ENCODE data around the gene CCDC171.

DNA sequence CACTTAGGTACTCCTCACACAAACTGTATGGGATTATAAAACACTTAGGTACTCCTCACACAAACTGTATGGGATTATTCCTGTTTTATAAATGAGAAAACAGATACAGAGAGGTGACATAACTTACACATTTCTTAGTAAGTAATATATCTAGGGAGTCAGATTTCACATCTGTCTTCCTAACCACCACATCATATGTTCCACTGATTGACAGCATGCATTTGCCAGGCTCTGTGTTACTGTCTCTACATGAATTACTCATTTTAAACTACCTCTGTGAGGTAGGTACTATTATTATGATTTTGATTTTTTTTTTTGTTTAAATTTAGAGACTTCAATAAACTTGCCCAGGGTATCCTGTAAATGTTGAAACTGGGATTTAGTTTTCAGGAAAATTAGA is 232.7 kb downstream of the CCDC171 start:
- TF ChIP-seq EZH2 (IDR thresholded peaks at IDR 0.05; ENCODE audit: insufficient read depth, low read length), result no peak
- TF ChIP-seq, protein P1, sequence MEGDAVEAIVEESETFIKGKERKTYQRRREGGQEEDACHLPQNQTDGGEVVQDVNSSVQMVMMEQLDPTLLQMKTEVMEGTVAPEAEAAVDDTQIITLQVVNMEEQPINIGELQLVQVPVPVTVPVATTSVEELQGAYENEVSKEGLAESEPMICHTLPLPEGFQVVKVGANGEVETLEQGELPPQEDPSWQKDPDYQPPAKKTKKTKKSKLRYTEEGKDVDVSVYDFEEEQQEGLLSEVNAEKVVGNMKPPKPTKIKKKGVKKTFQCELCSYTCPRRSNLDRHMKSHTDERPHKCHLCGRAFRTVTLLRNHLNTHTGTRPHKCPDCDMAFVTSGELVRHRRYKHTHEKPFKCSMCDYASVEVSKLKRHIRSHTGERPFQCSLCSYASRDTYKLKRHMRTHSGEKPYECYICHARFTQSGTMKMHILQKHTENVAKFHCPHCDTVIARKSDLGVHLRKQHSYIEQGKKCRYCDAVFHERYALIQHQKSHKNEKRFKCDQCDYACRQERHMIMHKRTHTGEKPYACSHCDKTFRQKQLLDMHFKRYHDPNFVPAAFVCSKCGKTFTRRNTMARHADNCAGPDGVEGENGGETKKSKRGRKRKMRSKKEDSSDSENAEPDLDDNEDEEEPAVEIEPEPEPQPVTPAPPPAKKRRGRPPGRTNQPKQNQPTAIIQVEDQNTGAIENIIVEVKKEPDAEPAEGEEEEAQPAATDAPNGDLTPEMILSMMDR (IDR thresholded peaks at IDR 0.05; ENCODE audit: insufficient read depth, low read depth, low read length), result no peak

Measured in astrocyte (in vitro differentiated cells and primary cell).